HG03354 (cell line): ENCODE data around the gene CDC14B.
A peak's percentile ranks its signal among the peaks of the same experiment; 100 is the strongest.
"Not testable (repeated sequence)": the region's sequence is repeated elsewhere in the genome, so short reads cannot be mapped to it uniquely, and the experiment has no call there.

Source experiments
- ATAC-seq: cut with Tn5 transposase; IDR thresholded peaks from one replicate; pipeline ENCODE4 v1.9.1; 2021; ENCODE audit warnings: mild to moderate bottlenecking; ENCODE audit not compliant: unreplicated experiment, poor library complexity, severe bottlenecking

Gene CDC14B

DNA sequence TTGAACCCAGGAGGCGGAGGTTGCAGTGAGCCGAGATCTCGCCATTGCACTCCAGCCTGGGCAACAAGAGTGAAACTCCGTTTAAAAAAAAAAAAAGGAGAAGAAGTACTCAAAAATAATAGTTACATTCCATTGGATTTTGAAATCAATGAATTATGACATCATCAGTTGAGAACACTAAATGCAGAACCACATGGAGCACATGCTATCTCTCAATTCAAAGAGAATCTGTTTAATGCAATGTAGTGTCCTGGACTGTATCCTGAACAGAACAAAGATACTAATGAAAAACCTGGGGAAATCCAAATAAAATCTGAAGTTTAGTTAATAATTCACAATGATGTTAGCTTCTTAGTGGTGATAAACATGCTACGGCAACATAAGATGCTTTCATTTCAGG, 20.3 kb downstream of the CDC14B start:
- ATAC-seq: no peak

DNA sequence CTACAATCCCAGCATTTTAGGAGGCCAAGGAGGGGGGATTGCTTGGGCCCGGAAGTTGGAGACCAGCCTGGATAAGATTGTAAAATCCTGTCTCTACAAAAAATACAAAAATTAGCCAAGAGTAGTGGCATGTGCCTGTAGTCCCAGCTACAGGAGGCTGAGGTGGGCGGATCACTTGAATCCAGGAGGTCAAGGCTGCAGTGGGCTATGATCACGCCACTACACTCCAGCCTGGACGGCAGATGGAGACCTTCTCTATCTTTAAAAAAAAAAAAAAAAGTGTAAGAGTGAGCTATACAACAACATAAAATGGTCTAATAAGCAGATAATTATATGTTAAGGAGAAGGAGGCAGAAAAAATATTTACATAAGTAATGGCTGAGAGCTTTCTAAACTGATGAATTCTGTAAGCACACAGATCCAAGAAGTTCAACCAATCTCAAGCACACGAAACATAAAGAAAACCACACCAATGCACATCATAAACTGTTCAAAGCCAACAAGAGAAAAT, 23.0 kb downstream of the CDC14B start:
- ATAC-seq: no peak

GRCh38 chr9:96587338-96588315, 32.0 kb downstream of the CDC14B start:
- no peak for ATAC-seq

- no peak for ATAC-seq
These were observed 34.2 kb downstream of the CDC14B start for GRCh38 chr9:96585426-96585825.

DNA sequence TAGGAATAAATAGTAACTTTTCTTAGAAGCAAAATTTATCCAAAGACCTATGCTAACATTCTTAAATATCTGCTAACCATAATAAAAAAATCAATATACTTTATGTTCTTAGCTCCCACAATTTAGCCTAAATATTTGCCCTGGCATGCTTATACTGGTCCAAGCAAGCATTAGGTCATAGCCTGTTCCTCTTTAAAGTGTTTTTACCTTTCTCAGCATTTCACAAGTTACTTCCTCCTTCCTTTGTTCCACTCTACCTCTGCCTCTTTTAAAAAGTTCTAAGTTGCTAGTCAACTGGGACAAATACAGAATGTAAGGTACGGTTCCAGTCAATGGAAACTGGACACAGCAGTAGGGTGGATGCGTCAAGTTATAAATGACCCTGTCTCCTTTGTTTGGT, 37.4 kb downstream of the CDC14B start:
- not testable (repeated sequence) for ATAC-seq

DNA sequence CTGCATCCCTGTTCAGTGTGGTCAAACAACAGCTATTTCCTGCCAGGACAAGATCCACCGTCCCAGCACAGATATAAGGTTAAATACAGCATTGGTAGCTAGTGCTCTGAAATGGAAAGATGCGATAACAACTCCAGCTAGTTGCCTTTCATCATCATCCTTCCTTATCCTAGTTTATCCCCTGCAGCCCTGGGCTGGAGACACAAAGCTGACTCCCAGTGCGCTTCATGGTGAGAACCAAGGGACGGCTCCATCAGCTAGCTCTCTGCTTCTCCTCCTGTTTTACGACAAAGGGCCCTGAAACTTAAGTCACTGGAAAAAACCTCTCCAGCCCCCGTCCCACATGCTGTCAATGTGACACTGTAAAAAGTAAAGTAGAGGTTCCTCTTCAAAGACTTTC, 37.9 kb downstream of the CDC14B start:
- ATAC-seq: no peak

GRCh38 chr9:96581301-96581700, 38.3 kb downstream of the CDC14B start:
- no peak for ATAC-seq

DNA sequence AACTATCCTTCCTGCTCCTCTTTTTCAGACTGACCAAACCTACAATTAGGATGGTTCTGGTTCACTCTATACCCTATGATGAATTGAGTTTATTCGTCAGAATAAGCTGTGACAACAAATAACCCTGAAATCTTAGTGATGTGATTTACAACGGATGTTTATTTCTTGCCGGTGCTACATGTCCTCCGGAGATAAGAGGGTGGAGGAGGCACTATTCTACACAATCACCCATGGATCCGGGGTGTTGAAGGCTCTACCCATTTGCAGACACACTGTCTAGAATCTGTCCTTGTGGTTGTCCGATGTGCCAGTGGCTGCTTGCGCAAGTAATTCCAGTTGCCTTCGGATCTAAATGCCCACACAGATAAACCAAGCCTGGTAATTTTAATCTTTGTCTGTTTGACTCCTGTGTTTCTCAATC, 44.7 kb downstream of the CDC14B start:
- no peak for ATAC-seq

DNA sequence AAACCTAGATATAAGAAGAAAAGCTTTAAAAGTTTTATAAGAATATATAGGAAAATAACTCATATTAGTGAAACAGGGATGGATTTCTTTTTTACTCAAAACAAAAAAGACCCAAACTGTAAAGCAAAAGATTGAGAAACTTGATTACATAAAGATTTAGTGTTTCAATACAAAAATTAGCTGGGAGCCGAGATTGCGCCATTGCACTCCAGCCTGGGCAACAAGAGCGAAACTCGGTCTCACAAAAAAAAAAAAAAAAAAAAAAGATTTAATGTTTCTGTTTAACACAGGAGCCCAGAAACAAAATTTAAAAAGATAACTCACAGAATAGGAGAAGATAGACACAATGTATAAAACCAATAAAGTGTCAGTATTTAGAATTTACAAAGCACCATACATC, 45.2 kb downstream of the CDC14B start:
- ATAC-seq: no peak

DNA sequence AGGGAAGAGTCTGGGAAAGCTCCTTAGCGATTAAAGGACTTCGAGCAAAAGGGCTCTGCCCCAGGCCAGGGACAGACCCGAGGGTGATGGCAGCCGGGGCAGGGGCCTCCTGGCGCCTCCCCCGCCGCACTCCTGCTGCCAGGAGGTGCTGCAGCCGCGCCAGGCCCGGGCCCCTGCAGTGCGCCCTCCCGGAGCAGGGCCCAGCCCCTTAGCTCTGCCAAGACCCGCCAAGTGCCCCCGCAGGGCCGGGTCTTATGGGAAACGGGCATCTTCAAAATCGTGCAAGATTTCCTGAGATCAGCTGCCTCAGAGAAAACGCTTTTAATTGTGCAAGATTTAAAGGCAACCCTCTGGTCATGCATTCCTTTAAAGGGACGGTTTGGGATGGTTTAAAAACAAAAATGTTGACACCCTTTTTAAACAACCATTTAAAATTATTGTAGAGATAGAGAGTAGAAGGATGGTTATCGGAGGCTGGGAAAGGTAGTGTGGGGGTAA, 52.4 kb downstream of the CDC14B start:
- peak; percentile 53 for ATAC-seq

- peak; percentile 93 for ATAC-seq
These were observed 53.0 kb downstream of the CDC14B start for GRCh38 chr9:96566498-96567202.

DNA sequence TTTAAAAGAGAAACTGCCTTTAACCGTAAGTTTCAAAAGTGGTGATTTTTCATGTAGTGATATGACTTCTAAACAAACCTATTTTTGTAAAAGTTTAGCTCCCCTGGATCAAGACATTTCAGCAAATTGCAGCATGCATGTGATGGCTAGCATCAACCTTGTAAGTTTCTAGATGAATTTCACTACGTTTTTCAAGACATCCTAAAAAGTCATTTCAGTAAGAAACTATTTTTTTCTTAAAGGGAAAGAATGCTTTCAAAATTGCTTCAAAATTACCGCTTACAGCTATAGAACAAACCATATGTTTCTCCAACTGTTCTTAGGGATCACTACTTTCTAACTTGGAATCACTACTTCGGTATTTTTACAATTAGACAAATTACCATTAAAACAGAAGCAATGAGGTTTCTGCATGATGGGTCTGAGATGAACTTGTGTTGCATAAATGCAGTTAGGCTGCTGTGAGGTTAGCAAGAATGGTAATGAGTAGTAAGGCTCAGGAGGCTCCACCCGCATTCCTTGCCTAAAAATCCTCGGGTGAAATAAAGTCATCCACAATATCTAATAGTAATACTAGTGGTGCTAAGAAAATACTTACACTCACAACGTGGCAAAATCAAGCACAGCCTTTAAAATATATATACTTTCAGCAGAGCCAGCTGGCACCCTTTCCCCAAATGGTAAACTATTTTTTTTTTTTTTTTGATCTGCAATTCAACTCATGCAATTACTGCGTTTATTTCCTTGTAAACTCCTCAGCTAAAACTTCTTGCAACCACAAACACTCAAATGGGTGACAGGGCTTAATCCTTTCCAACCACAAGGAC, 53.8 kb downstream of the CDC14B start:
- no peak for ATAC-seq

- no peak for ATAC-seq
These were observed 55.4 kb downstream of the CDC14B start for GRCh38 chr9:96564217-96564616.

GRCh38 chr9:96559339-96559943, 60.2 kb downstream of the CDC14B start:
- no peak for ATAC-seq

- no peak for ATAC-seq
These were observed 61.7 kb downstream of the CDC14B start for GRCh38 chr9:96557921-96558320.

DNA sequence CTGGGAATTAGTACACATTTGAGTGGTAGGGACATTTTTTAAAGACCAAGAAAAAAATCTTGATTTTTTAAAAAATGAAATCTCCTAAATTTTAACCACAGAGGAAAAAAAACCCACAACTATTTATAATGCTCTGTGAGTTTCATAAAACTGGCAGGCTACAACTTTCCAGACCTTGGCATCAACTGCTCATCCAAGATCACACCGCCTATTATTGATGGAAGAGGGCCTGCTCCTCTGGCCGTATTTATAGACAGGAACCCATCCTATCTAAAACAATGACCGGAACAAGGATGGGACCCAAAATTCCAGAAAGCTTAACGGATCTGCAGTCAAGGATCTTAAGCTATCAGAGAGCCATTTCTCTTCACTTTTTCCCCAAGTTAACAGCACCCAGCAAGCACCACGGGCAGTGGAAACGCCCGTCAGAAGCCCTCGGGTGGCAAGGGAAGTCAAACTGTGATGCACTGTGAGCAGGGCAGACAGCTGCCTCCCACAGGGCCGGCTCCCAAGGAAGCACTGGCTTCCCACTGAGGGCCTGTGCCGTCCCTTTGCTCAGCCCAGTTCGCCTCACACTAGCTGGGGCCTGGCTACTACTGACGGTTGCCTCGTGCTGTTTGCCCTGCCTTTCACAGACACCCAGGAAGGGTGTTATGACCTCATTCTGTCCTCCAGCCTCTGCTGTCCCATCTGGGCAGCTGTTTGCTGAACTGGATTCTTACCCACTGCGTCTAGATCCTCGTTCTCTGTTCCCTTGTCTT, 62.8 kb downstream of the CDC14B start:
- ATAC-seq: no peak

GRCh38 chr9:96555567-96556386, 63.9 kb downstream of the CDC14B start:
- ATAC-seq: no peak
